ENCODE results near the gene CDCA7L. TPM values are rescaled to one million over a fixed set of nuclear protein-coding genes. Genes with fewer than 3 reads are reported as not detected.

The CDCA7L gene
- total and polyA plus RNA-seq, 10 donors, result 15.4 to 38.6 (median 30.4) TPM

DNA sequence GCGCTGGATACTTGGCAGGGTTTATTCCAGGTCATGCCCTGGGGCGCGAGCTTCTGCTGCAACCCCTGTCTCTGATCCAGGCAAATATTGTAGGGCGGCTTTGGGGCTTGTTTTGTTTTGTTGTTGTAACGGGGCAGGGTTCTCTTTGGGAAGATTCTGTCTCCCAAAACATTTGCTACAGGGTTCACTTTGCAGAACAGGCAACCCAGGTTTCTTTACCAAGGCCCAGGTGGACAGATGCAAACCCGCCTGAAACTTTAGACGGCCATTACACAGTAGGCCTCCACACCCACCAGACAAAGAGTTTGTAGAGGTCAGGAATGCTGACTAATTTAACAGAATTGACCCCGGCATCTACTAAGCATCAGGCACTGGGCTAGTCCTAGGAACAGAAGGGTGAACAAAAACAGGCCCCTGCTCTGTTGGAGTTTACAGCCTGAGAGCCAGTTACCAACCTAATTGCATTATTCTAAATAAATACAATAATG is 567 bp upstream of the CDCA7L start:
- no peak for DNase-seq
- Histone ChIP-seq H3K27me3 (replicated peaks in 1 of 7) (peaks cover 0 to 30% (median 9%) of the 10 kb centered on the region in 7 donors), H3K4me1 (peaks cover 0 to 78% (median 61%) of the 10 kb centered on the region in 6 donors), H3K9me3 (no peaks in the 10 kb centered on the region), H3K27ac (peak overlapping the region; percentile 58 to 91 (median 84)), H3K4me3 (peak overlapping the region; percentile 36 to 84 (median 68)), H3K36me3 (no peaks in the 10 kb centered on the region)
- intact Hi-C loops (cut with DNase I; ENCODE audit: low total_unique reads), result no loop called here
- WGBS, 5 donors, result 31 to 54% (median 32%) methylated on average over 4 to 8 of the region's 8 CpGs
- TF ChIP-seq, protein P1, sequence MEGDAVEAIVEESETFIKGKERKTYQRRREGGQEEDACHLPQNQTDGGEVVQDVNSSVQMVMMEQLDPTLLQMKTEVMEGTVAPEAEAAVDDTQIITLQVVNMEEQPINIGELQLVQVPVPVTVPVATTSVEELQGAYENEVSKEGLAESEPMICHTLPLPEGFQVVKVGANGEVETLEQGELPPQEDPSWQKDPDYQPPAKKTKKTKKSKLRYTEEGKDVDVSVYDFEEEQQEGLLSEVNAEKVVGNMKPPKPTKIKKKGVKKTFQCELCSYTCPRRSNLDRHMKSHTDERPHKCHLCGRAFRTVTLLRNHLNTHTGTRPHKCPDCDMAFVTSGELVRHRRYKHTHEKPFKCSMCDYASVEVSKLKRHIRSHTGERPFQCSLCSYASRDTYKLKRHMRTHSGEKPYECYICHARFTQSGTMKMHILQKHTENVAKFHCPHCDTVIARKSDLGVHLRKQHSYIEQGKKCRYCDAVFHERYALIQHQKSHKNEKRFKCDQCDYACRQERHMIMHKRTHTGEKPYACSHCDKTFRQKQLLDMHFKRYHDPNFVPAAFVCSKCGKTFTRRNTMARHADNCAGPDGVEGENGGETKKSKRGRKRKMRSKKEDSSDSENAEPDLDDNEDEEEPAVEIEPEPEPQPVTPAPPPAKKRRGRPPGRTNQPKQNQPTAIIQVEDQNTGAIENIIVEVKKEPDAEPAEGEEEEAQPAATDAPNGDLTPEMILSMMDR (IDR thresholded peaks at IDR 0.05 in 8 of 11, conservative IDR thresholded peaks at IDR 0.05 in 3 of 11), result no peak
- TF ChIP-seq POLR2A (IDR thresholded peaks at IDR 0.05) (no peak), POLR2AphosphoS5 (IDR thresholded peaks at IDR 0.05) (no peak)

DNA sequence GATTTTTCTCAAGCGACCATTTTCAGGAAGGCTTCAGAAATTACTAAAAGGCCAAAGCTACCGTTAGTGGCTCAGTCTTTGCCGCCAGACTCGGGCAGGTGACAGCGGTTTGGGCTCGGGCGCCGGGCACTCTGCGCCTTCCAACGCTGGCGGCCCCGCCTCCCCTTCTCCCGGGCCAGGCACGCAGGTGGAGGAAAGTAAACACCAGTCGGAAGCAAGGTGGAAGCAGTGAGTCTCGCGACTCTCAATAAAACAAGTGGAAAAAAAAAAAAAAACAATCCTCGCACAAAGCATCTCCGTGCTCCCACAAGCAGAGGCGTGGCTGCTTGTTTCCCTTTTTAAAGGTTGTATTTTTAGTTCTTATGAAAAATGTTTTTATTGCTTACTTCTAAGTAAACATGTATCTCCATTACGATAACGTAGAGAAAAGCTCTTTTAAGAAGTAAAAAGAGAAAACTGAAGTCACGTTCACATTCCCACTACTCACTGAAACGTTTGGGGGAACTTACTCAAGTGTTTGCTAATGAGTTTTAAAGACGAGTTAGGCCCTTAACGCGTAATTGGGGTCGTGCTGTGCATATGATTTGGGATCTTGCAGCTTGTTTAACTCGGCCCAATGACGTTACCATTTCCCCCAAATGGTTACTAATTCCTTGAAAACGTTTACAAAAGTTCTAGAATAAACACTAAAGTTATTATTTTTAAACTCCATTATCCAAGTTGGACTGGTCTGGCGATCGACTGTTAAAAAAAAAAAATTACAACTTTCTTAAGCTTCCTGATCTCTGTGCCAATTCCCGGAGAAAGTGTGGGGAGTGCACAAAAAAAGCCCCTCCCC is 864 bp downstream of the CDCA7L start:
- WGBS, 5 donors, result 0 to 2% (median 1%) methylated on average over 34 of the region's 34 CpGs
- peak overlapping the region; percentile 36 to 84 (median 68) for H3K4me3 ChIP-seq
- peak overlapping the region; percentile 58 to 91 (median 84) for H3K27ac ChIP-seq
- TF ChIP-seq POLR2A (IDR thresholded peaks at IDR 0.05) (no peak), POLR2AphosphoS5 (IDR thresholded peaks at IDR 0.05) (peak in 2 of 3 donors; percentile 46 to 47)
- TF ChIP-seq, protein P1 (IDR thresholded peaks at IDR 0.05 in 8 of 11, conservative IDR thresholded peaks at IDR 0.05 in 3 of 11), result no peak
- intact Hi-C loops (cut with DNase I; ENCODE audit: low total_unique reads), result no loop called here
- no peaks in the 10 kb centered on the region for H3K36me3 ChIP-seq
- H3K4me1 ChIP-seq, result peaks cover 0 to 92% (median 66%) of the 10 kb centered on the region in 6 donors
- no peaks in the 10 kb centered on the region for H3K9me3 ChIP-seq
- peaks cover 0 to 30% (median 9%) of the 10 kb centered on the region in 7 donors for H3K27me3 ChIP-seq (replicated peaks in 1 of 7)
- DNase-seq, result peak; percentile 88

DNA sequence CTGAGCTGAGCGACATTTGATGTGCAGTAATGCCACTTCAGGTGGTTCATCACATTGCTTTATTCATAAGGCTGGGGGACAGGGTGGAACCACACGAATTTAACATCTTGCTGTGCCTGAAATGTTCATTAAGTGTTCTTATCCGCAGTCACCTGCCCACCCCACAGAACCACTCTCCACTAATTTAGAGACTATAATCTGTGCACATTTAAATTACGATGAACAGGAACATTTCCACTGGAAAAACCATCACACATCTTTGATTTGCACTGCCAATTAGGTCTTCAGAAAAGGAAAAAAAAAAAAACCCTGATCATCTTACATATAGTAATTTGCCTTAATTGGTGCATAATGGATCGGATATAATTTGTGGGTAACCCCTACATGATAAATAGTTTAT is 2.3 kb downstream of the CDCA7L start:
- WGBS, 5 donors, result 85 to 94% (median 91%) methylated on average over 5 of the region's 5 CpGs
- DNase-seq, result no peak
- no peaks in the 10 kb centered on the region for H3K9me3 ChIP-seq
- intact Hi-C loops (cut with DNase I; ENCODE audit: low total_unique reads), result no loop called here
- TF ChIP-seq POLR2AphosphoS5 (IDR thresholded peaks at IDR 0.05) (no peak), POLR2A (IDR thresholded peaks at IDR 0.05) (no peak)
- TF ChIP-seq, protein P1 (IDR thresholded peaks at IDR 0.05 in 8 of 11, conservative IDR thresholded peaks at IDR 0.05 in 3 of 11), result no peak
- H3K4me1 ChIP-seq, result peaks cover 0 to 100% (median 76%) of the 10 kb centered on the region in 6 donors
- no peak overlapping the region for H3K27ac ChIP-seq
- no peak overlapping the region for H3K4me3 ChIP-seq
- no peaks in the 10 kb centered on the region for H3K36me3 ChIP-seq
- peaks cover 0 to 30% (median 9%) of the 10 kb centered on the region in 7 donors for H3K27me3 ChIP-seq (replicated peaks in 1 of 7)

DNA sequence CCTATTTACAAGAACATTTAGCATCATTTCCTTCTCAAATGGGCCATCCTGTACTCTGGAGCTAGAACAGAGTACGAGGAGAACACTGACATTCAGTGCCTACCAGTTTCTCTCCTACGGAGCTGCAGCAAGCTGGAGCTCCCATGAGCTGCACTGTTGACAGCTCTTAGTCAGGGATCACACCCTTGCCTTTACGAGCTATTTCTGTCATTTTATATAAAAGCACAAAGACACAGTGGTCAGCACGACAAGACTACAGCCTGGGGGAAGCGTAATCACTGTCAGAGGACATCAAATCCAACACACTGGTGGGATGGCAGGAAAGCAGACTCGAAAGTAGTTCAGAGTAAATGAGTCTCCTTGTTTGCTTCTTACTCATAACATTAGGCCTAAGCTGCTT is 2.7 kb downstream of the CDCA7L start:
- peaks cover 0 to 30% (median 9%) of the 10 kb centered on the region in 7 donors for H3K27me3 ChIP-seq (replicated peaks in 1 of 7)
- no peaks in the 10 kb centered on the region for H3K9me3 ChIP-seq
- intact Hi-C loops (cut with DNase I; ENCODE audit: low total_unique reads), result no loop called here
- no peak for DNase-seq
- WGBS, 5 donors, result 79 to 88% (median 83%) methylated on average over 6 of the region's 6 CpGs
- H3K4me3 ChIP-seq, result no peak overlapping the region
- TF ChIP-seq POLR2A (IDR thresholded peaks at IDR 0.05) (no peak), POLR2AphosphoS5 (IDR thresholded peaks at IDR 0.05) (no peak)
- TF ChIP-seq, protein P1 (IDR thresholded peaks at IDR 0.05 in 8 of 11, conservative IDR thresholded peaks at IDR 0.05 in 3 of 11), result no peak
- H3K27ac ChIP-seq, result peak overlapping the region in 2 of 8 donors; percentile 48 to 66
- H3K36me3 ChIP-seq, result no peaks in the 10 kb centered on the region
- peaks cover 0 to 97% (median 73%) of the 10 kb centered on the region in 6 donors for H3K4me1 ChIP-seq
